Bronchial epithelial cell (primary cell): Measurements from ENCODE around the gene NEFH. TPM values are rescaled to one million over a fixed set of nuclear protein-coding genes. Genes with fewer than 3 reads are reported as not detected.

Source experiments
- DNase-seq: peaks from one replicate; pipeline ENCODE4 v3.0.0-alpha.2; 2010; ENCODE audit warnings: low read depth
- FAIRE-seq: peaks from 2 replicates; lab custom pipeline; 2011; peaks lifted over from hg19 to GRCh38; lab: Jason Lieb, UNC
- H3K27me3 ChIP-seq: 2 replicates; pipeline ENCODE4 v1.5.1; 2011; ENCODE audit warnings: low read length; ENCODE audit not compliant: control insufficient read depth, insufficient read depth
- H3K36me3 ChIP-seq: 2 replicates; pipeline ENCODE4 v1.5.1; 2011; ENCODE audit warnings: low read length; ENCODE audit not compliant: control insufficient read depth, insufficient read depth
- H3K4me3 ChIP-seq: 2 replicates; pipeline ENCODE4 v1.5.1; 2011; ENCODE audit warnings: mild to moderate bottlenecking, low read depth, low read length, control low read depth
- total RNA-seq: library from RNA; depleted of rRNA; stranded (reverse); fragments of >200 nt; gene quantifications from 2 replicates; pipeline ENCODE4 v1.2.1, GENCODE V29; 2014
- TF ChIP-seq, protein P1 (sequence below): IDR thresholded peaks from 2 replicates; pipeline ENCODE4 v1.5.1; 2011; ENCODE audit warnings: mild to moderate bottlenecking, moderate library complexity, low read length, control low read depth, inconsistent platforms; ENCODE audit not compliant: insufficient read depth, severe bottlenecking

The NEFH gene
- total RNA-seq, 1 donor from 2014 or later: under 0.01 TPM

- DNase-seq: no peak
- no peaks in the 10 kb centered on the region for H3K36me3 ChIP-seq
- no peak overlapping the region for H3K4me3 ChIP-seq
- H3K27me3 ChIP-seq: no peaks in the 10 kb centered on the region
- TF ChIP-seq, protein P1, sequence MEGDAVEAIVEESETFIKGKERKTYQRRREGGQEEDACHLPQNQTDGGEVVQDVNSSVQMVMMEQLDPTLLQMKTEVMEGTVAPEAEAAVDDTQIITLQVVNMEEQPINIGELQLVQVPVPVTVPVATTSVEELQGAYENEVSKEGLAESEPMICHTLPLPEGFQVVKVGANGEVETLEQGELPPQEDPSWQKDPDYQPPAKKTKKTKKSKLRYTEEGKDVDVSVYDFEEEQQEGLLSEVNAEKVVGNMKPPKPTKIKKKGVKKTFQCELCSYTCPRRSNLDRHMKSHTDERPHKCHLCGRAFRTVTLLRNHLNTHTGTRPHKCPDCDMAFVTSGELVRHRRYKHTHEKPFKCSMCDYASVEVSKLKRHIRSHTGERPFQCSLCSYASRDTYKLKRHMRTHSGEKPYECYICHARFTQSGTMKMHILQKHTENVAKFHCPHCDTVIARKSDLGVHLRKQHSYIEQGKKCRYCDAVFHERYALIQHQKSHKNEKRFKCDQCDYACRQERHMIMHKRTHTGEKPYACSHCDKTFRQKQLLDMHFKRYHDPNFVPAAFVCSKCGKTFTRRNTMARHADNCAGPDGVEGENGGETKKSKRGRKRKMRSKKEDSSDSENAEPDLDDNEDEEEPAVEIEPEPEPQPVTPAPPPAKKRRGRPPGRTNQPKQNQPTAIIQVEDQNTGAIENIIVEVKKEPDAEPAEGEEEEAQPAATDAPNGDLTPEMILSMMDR: no peak
- no peak for FAIRE-seq
Measured at GRCh38 chr22:29449296-29449875, 30.6 kb upstream of the NEFH start.

DNA sequence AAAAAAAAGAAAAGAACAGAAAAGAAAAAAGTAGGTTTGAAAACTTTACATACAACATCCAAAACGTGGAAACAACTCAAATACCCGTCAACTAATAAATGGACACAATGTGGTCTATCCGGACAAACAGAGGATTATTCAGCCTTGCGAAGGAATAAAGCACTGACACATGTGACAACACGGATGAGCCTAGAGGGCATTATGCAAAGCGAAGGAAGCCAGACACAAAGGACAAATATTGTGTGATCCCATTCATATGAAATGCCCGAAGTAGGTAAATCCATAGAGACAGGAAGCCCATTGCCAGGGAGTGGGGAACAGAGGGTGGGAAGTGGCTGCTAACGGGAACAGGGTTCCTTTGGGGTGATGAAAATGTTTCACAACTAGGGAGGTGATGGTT lies 29.8 kb upstream of the NEFH start:
- TF ChIP-seq, protein P1: no peak
- H3K27me3 ChIP-seq: no peaks in the 10 kb centered on the region
- H3K36me3 ChIP-seq: no peaks in the 10 kb centered on the region
- H3K4me3 ChIP-seq: no peak overlapping the region
- no peak for FAIRE-seq
- no peak for DNase-seq

- FAIRE-seq: no peak
- H3K4me3 ChIP-seq: no peak overlapping the region
- no peak for DNase-seq
- H3K27me3 ChIP-seq: no peaks in the 10 kb centered on the region
- no peaks in the 10 kb centered on the region for H3K36me3 ChIP-seq
- TF ChIP-seq, protein P1: no peak
Measured at GRCh38 chr22:29451863-29452262, 28.2 kb upstream of the NEFH start.

DNA sequence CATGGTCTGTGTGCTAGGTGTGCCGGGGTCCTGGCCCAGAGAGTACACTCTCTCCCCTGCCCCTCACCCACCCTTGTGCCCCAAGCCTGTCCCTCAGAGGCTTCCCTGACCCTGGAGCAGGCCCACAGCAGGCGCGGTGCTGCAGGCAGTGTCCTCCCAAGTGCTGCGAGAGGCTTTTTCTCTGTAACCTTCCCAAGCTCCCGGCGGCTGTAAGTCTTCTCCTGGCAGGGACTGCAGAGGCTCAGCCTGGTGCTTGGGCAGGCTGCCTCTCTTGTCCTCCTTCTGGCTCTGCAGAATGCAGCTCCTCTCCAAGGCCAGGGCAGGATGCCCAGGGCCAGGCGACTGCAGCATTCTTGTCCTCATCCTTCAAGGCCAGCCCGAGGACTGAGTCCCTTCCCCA lies 25.7 kb upstream of the NEFH start:
- Histone ChIP-seq H3K36me3 (no peaks in the 10 kb centered on the region), H3K4me3 (no peak overlapping the region), H3K27me3 (no peaks in the 10 kb centered on the region)
- FAIRE-seq (no peak), DNase-seq (no peak)
- TF ChIP-seq, protein P1: no peak

- H3K4me3 ChIP-seq: no peak overlapping the region
- no peak for DNase-seq
- H3K36me3 ChIP-seq: no peaks in the 10 kb centered on the region
- H3K27me3 ChIP-seq: no peaks in the 10 kb centered on the region
- TF ChIP-seq, protein P1: no peak
- FAIRE-seq: no peak
Measured at GRCh38 chr22:29456211-29456671, 23.8 kb upstream of the NEFH start.

DNA sequence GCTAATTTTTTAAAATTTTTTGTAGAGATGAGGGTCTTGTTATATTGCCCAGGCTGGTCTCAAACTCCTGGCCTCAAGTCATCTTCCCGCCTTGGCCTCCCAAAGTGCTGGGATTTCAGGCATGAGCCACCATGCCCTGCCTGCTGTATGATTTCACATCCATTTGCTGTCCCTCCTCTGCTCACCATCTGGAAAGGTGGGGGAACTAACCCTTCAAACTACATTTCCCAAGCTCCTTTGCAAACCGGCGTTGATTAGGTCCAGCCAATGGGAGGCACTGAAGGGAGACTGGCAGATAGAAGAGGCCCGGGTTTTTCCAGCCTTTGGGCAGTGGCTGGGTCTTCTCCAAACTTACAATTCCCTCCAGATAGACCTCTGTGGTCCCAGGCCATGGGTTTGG lies 22.3 kb upstream of the NEFH start:
- TF ChIP-seq, protein P1: no peak
- Histone ChIP-seq H3K27me3 (no peaks in the 10 kb centered on the region), H3K4me3 (no peak overlapping the region), H3K36me3 (no peaks in the 10 kb centered on the region)
- FAIRE-seq: no peak
- peak; percentile 50 for DNase-seq
